Measurements from ENCODE around the gene ACAP3.

Gene ACAP3

DNA sequence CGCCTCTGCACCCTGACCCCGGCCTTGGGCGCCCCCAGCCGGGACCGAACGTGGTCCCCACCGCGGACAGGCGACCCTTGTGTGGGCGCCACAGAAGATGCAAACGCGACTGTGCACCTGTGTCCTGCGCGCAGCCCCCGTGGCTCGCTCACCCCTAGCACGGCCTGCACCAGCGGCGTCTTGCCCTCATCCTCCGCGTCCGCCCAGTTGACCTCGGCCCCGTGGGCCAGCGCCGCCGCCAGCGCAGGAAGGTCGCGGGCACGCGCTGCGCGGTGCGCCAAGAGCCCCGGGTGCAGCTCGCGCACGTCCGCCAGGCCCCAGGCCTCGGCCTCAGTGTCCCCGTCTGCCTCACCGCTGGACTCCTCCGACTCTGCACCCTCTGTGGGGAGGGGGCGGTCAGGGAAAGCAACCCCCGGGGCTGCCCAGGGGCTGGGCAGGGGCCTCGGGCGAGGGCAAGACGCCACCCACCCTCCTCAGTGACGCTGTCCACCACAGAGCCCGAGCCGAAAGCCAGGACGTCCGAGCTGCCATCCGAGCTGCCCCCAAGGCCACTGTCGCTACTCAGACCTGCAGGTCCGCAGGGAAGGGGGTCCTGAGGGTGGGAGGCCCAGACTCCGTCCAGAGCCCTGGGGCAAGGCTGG lies 13.4 kb downstream of the ACAP3 start:
- H3K27ac Mint-ChIP-seq, result no peak overlapping the region
- H3K36me3 Mint-ChIP-seq, result no peaks in the 10 kb centered on the region
- no peaks in the 10 kb centered on the region for H3K27me3 Mint-ChIP-seq
- H3K4me1 Mint-ChIP-seq (ENCODE audit: low read depth), result peaks cover 3% of the 10 kb centered on the region
- H3K9me3 Mint-ChIP-seq (ENCODE audit: low read depth), result no peaks in the 10 kb centered on the region
- H3K4me3 Mint-ChIP-seq, result no peak overlapping the region

DNA sequence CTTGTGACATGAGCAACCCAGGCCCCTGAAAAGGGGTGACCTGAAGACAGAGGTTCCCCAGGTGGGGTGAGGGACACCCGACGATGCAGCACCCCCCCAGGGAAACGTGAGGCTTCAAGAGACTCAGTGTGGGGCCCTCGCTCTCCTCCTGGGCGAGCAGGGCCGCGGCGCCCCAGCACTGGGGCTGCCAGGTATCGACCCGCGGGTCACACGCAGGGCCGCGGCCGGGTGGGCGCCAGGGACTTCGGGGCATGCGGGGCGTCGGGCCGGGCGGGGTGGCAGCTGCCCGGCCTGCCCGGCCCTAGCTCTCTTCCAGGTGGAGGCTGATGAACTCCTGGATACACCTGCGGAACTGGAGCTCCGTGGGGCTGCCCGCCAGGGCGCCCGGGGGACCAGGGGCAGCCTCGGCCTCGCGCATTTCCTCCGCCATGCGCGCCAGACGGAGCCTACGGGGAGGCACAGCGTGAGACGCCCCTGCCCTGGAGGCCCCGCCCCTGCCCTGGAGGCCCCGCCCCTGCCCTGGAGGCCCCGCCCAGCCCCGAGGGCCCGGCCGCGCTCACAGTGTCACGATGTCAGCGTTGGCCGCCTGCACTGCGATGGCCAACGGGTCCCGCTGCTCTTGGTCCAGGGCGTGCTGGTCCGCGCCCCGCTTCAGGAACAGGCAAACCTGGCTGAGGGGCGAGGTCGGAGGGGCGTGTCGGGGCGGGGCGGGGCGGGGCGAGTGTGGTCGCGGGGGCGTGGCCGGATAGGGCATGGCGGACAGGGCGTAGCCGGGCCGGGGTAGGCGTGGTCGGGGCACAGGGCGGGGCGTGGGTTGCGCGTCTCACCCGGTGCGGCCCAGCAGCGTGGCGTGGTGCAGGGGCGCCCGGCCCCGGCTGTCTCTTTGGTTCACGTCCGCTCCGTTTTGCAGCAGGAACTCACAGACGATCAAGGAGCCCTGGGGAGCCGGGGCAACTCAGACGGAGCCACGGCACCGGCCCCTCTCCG lies 14.2 kb downstream of the ACAP3 start:
- no peak overlapping the region for H3K4me3 Mint-ChIP-seq
- H3K27ac Mint-ChIP-seq, result no peak overlapping the region
- no peaks in the 10 kb centered on the region for H3K27me3 Mint-ChIP-seq

DNA sequence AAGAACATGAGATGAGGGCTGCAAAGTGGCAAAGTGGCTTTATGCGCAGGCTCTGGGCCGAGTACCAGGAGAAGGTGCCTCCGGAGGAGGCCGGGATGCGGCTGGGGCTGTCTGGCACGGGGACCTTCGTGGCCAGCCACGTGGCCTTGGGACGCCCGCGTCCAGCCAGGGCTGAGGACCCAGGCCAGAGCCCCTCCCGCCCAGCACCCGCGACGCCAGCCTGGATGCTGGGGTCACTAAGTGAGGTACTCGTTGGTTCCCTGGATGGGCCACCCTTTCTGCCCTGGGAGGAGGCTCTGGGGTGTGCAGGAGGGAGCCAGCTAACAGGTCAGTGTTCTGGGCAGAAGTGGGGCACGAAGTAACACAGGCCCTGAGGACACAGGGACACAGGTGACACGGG lies 14.9 kb downstream of the ACAP3 start:
- H3K27me3 Mint-ChIP-seq, result no peaks in the 10 kb centered on the region
- no peaks in the 10 kb centered on the region for H3K9me3 Mint-ChIP-seq (ENCODE audit: low read depth)
- peaks cover 3% of the 10 kb centered on the region for H3K4me1 Mint-ChIP-seq (ENCODE audit: low read depth)
- H3K36me3 Mint-ChIP-seq, result no peaks in the 10 kb centered on the region
- H3K27ac Mint-ChIP-seq, result no peak overlapping the region
- no peak overlapping the region for H3K4me3 Mint-ChIP-seq

More for the DNA sequence above, 14.2 kb downstream of the ACAP3 start:
- H3K36me3 Mint-ChIP-seq, result no peaks in the 10 kb centered on the region
- H3K4me1 Mint-ChIP-seq (ENCODE audit: low read depth), result peaks cover 3% of the 10 kb centered on the region
- no peaks in the 10 kb centered on the region for H3K9me3 Mint-ChIP-seq (ENCODE audit: low read depth)

DNA sequence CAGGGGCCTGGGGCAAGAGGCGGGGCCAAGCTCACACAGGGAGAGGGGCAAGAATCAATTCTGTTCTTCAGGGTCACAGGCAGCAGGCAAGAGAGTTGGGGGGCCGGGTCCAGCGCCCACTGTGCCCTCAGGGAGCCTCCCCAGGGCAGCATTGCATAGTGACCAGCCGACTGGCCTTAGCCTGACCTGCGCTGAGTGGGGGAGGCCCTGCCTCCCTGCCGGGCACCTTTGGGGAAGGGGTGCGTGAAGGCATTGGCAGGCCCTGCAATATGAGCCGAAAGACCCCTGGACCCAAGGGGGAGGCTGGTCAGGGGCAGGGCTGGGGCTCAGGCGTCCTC lies 15.3 kb downstream of the ACAP3 start:
- Mint-ChIP-seq H3K4me1 (ENCODE audit: low read depth) (peaks cover 3% of the 10 kb centered on the region), H3K27ac (no peak overlapping the region), H3K36me3 (no peaks in the 10 kb centered on the region), H3K9me3 (ENCODE audit: low read depth) (no peaks in the 10 kb centered on the region), H3K27me3 (no peaks in the 10 kb centered on the region), H3K4me3 (no peak overlapping the region)

DNA sequence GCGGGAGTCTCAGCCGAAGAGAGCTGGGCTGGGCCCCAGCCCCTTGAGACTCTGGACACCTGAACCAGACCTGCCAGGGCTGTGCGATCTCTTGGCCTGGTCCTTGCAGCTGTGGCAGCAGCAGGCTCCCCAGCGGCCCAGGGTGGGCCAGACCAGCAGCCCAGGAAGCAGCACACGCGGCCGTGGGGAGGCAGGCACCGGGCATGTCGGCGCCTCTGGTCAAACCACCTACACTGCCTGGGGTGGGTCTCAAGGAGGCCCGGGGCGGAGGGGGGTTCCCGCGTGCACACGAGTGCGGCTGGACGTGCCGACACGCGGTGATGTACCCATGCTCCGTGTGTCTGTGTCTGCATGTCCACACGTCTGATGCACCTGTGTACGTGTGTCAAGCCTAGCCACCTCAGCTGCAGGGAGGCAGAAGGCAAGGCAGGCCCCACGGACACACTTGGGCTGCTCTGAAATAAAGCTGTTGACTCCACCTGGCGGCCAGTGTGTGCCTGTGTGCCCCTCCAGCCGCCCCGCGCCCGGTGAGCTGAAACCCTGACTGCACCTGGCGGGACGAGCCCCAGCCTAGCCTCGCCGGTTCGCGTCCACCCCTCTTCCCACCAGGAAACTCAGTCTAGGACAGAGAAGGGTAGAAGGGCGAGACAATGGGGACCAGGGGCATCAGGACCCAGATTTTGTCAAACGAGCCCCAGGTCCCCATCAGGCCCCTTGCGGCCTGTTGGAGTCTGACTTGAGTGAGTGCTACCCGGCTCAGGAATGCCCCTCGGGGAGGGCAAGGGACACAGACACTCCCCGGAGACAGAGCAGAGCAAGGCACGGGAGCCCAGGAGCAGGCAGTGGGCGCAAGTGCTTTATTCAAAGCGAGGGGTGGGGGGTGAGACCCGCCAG lies 15.9 kb downstream of the ACAP3 start:
- Mint-ChIP-seq H3K4me3 (no peak overlapping the region), H3K4me1 (ENCODE audit: low read depth) (peaks cover 3% of the 10 kb centered on the region), H3K27me3 (no peaks in the 10 kb centered on the region), H3K36me3 (no peaks in the 10 kb centered on the region), H3K27ac (no peak overlapping the region), H3K9me3 (ENCODE audit: low read depth) (no peaks in the 10 kb centered on the region)

DNA sequence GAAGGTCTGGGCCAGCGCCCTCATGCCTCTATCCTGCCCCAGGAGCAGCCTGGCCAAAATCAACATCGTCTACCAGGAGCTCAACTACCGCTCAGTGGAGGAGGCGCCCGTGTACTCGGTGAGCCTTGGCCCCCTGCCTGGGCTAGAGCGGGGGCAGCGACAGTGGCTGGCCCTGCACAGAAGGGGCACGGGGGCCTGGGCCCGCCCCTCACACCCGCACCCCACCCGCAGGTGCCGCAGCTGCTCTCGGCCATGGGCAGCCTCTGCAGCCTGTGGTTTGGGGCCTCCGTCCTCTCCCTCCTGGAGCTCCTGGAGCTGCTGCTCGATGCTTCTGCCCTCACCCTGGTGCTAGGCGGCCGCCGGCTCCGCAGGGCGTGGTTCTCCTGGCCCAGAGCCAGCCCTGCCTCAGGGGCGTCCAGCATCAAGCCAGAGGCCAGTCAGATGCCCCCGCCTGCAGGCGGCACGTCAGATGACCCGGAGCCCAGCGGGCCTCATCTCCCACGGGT lies 16.7 kb downstream of the ACAP3 start:
- Mint-ChIP-seq H3K27me3 (no peaks in the 10 kb centered on the region), H3K4me1 (ENCODE audit: low read depth) (peaks cover 3% of the 10 kb centered on the region), H3K9me3 (ENCODE audit: low read depth) (no peaks in the 10 kb centered on the region), H3K27ac (no peak overlapping the region), H3K36me3 (no peaks in the 10 kb centered on the region), H3K4me3 (no peak overlapping the region)

DNA sequence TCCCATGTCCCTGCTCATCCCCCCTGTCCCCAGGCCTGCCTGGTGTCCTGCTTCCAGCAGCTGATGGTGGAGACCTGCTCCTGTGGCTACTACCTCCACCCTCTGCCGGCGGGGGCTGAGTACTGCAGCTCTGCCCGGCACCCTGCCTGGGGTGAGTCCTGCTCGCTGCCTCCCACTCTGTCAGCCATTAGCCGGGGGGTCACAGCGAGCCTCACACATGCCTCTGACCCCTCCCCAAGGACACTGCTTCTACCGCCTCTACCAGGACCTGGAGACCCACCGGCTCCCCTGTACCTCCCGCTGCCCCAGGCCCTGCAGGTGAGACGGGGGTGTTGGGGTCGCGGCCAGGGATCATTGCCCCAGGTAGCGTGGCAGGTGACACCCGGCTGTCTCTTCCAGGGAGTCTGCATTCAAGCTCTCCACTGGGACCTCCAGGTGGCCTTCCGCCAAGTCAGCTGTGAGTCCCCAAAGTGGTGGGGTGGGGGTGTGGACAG lies 17.4 kb downstream of the ACAP3 start:
- H3K4me3 Mint-ChIP-seq, result no peak overlapping the region
- H3K36me3 Mint-ChIP-seq, result no peaks in the 10 kb centered on the region
- H3K27ac Mint-ChIP-seq, result no peak overlapping the region
- peaks cover 3% of the 10 kb centered on the region for H3K4me1 Mint-ChIP-seq (ENCODE audit: low read depth)
- no peaks in the 10 kb centered on the region for H3K27me3 Mint-ChIP-seq
- H3K9me3 Mint-ChIP-seq (ENCODE audit: low read depth), result no peaks in the 10 kb centered on the region

DNA sequence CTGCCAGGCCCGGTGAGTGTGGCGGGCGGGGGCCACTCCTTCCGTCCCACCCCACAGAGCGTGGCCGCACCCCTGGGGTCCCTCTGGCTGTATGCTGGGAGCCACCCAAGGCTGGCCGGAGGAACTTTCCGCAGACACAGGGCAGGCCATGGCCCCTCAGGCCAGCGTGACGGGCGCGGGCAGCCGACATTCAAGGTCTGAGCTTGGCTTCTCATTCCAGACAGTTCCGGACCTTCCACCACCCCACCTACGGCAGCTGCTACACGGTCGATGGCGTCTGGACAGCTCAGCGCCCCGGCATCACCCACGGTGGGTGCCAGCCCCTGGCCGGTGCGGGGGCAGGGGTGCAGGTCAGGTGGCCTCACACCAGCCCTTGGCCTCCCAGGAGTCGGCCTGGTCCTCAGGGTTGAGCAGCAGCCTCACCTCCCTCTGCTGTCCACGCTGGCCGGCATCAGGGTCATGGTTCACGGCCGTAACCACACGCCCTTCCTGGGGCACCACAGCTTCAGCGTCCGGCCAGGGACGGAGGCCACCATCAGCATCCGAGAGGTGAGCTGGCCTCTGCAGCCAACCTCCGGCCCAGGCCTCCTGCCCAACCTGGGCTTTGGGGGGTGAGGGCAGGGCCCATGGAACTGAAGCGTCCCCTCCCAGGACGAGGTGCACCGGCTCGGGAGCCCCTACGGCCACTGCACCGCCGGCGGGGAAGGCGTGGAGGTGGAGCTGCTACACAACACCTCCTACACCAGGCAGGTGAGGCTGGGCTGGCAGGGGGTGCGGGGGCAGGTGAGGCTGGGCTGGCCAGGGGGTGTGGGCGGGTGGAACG lies 20.2 kb downstream of the ACAP3 start:
- no peaks in the 10 kb centered on the region for H3K36me3 Mint-ChIP-seq
- no peaks in the 10 kb centered on the region for H3K9me3 Mint-ChIP-seq (ENCODE audit: low read depth)
- no peak overlapping the region for H3K27ac Mint-ChIP-seq
- H3K4me1 Mint-ChIP-seq (ENCODE audit: low read depth), result peaks cover 3% of the 10 kb centered on the region
- H3K27me3 Mint-ChIP-seq, result no peaks in the 10 kb centered on the region
- H3K4me3 Mint-ChIP-seq, result no peak overlapping the region

DNA sequence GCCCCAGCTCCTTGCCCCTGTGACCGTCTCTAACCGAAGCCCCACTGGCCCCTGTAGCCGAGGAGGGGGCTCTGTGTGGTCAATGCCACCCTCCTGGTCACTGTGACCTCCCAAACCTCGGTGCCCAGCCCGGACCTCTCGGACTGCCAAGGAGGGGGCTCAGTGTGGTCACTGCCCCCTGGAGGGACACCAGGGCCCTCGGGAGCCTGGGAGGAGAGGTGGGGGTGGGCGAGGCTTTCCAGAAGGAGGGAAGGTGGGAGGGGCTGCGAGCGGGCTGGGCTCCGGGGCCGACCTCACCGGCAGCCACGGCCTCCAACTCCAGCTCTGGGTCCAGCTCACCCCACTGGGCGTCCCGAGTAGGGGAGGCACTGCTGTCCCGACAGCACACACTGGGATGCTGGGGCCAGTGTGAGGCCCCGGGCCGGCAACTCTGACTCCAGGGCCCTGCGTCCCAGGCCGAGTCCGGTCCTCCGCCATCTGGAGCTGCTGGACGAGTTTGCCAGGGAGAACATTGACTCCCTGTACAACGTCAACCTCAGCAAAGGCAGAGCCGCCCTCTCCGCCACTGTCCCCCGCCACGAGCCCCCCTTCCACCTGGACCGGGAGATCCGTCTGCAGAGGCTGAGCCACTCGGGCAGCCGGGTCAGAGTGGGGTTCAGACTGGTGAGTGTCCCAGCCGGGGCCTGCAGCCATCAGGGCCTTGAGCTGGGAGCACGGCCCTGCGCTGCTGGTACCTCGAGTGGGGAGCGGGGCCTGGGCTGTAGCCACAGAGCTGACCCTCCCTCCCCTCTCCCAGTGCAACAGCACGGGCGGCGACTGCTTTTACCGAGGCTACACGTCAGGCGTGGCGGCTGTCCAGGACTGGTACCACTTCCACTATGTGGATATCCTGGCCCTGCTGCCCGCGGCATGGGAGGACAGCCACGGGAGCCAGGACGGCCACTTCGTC lies 21.1 kb downstream of the ACAP3 start:
- H3K9me3 Mint-ChIP-seq (ENCODE audit: low read depth), result no peaks in the 10 kb centered on the region
- H3K4me1 Mint-ChIP-seq (ENCODE audit: low read depth), result no peaks in the 10 kb centered on the region
- no peaks in the 10 kb centered on the region for H3K36me3 Mint-ChIP-seq
- H3K27ac Mint-ChIP-seq, result no peak overlapping the region
- H3K27me3 Mint-ChIP-seq, result no peaks in the 10 kb centered on the region
- no peak overlapping the region for H3K4me3 Mint-ChIP-seq

DNA sequence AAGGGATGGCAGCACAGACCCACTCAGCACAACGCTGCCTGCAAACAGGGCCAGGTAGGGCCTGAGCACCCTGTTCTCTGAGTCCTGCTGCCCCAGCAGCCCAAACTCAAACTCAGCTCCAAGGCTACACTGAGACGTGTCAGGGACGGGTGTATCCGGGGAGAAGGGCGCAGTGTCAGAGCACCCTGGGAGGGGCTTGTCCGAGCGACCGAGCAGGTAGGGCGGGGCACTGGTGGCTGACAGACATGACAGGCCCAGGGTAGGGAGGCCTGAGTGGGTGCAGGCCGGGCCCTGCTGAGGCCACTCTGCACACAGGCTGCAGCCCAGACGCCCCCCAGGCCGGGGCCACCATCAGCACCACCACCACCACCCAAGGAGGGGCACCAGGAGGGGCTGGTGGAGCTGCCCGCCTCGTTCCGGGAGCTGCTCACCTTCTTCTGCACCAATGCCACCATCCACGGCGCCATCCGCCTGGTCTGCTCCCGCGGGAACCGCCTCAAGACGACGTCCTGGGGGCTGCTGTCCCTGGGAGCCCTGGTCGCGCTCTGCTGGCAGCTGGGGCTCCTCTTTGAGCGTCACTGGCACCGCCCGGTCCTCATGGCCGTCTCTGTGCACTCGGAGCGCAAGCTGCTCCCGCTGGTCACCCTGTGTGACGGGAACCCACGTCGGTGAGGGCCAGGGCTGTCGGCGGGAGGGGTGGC lies 22.0 kb downstream of the ACAP3 start:
- no peak overlapping the region for H3K4me3 Mint-ChIP-seq
- H3K27ac Mint-ChIP-seq, result no peak overlapping the region
- H3K36me3 Mint-ChIP-seq, result no peaks in the 10 kb centered on the region
- H3K9me3 Mint-ChIP-seq (ENCODE audit: low read depth), result no peaks in the 10 kb centered on the region
- H3K4me1 Mint-ChIP-seq (ENCODE audit: low read depth), result no peaks in the 10 kb centered on the region
- H3K27me3 Mint-ChIP-seq, result no peaks in the 10 kb centered on the region

DNA sequence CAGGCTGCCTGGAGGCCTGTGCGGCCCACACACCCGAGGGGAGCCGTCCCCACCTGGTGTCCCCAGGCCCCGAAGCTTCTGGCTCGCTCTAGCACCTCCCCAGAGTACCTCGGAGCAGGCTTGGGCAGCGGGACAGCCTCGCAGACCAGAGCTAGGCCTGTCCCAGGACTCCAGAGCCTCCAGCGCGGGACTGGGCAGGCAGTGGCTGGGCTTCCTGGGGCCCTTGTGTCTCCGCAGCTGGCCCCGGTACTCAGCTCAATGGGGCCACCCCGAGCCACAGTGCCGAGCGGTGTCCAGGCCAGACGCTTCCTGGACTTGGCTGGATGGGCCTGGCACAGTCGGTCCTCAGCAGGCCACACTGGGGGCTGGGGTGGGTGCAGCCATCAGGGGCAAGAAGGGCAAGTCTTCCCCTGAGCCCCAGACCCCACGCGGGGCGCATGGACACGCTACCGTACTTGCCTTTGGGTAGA lies 22.6 kb downstream of the ACAP3 start:
- Mint-ChIP-seq H3K27me3 (no peaks in the 10 kb centered on the region), H3K4me1 (ENCODE audit: low read depth) (no peaks in the 10 kb centered on the region), H3K27ac (no peak overlapping the region), H3K4me3 (no peak overlapping the region), H3K36me3 (no peaks in the 10 kb centered on the region), H3K9me3 (ENCODE audit: low read depth) (no peaks in the 10 kb centered on the region)

DNA sequence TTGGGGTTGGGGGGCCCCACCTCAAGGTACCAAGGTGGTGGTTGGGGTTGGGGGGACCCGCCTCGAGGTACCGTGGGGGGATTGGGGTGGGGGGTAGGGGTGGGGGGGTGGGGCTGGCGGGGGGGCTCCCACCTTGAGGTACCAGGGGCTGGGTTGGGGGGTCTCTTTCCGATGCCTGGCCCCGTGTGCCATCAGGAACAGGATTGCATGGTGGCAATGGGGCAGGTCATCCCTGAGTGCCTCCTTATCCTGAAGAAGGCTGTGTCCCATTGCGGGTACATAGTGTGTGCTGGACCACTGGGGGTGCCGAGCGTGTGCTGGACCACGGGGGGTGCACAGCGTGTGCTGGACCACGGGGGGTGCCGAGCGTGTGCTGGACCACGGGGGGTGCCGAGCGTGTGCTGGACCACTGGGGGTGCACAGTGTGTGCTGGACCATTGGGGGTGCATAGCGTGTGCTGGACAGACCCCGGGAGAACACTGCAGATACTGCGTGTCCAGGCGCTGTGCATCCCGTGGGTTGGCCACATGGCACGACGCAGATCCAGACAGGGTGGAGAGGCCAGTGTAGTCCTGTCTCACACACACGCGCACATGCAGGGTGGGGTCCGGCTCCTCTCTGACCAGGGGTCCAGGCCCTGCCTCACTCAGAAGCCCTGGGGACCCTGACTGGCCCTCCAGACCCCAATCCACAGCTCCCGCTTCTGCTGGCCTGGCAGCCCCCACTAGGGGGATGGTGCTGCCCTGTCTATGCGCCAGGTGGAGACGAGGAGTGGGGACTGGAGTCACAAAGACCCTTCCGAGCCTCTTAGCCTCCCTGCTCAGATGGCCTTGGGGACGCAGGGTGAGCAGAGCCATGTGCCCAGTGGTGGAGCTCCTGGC lies 23.3 kb downstream of the ACAP3 start:
- Mint-ChIP-seq H3K27ac (no peak overlapping the region), H3K4me3 (no peak overlapping the region), H3K4me1 (ENCODE audit: low read depth) (no peaks in the 10 kb centered on the region), H3K9me3 (ENCODE audit: low read depth) (no peaks in the 10 kb centered on the region), H3K27me3 (no peaks in the 10 kb centered on the region), H3K36me3 (no peaks in the 10 kb centered on the region)

All from activated naive CD8-positive, alpha-beta T cell (primary cell).